CD4-positive, alpha-beta T cell treated with Interleukin-15 for 1 hour (primary cell): ENCODE data around the gene DUS2.
"Not testable (repeated sequence)": the region's sequence is repeated elsewhere in the genome, so short reads cannot be mapped to it uniquely, and the experiment has no call there.

Experiments used
- DNase-seq: peaks from one replicate; pipeline ENCODE4 v3.0.0-alpha.2; 2020

Gene DUS2

GRCh38 chr16:68022728-68023537 lies at the start of gene DUS2, which contains the start of gene DDX28:
Gene DUS2, plus strand, starts transcription at chr16:68023284. Its CDS starts 14,740 bp downstream, at chr16:68038024.
Gene DDX28, minus strand, starts transcription at chr16:68023232. Its CDS starts 30 bp downstream, at chr16:68023202.
- DNase-seq, result peak; percentile 90

GRCh38 chr16:67975321-67976105 lies 47.6 kb upstream of the DUS2 start:
- no peak for DNase-seq

- DNase-seq, result no peak
Observed at GRCh38 chr16:67976205-67976604, 46.9 kb upstream of the DUS2 start.

GRCh38 chr16:67977005-67977404 lies 46.1 kb upstream of the DUS2 start:
- DNase-seq, result no peak

- DNase-seq, result no peak
Observed at GRCh38 chr16:67977469-67978227, 45.4 kb upstream of the DUS2 start.

GRCh38 chr16:67979955-67980678 lies 43.0 kb upstream of the DUS2 start, which contains the start of gene DPEP3:
Gene DPEP3, minus strand, starts transcription at chr16:67980499. Its CDS starts 119 bp downstream, at chr16:67980380.
- no peak for DNase-seq

GRCh38 chr16:67982011-67982696 lies 40.9 kb upstream of the DUS2 start:
- no peak for DNase-seq

GRCh38 chr16:67986949-67987348 lies 36.1 kb upstream of the DUS2 start:
- no peak for DNase-seq

- DNase-seq, result no peak
Observed at GRCh38 chr16:67987460-67988160, 35.5 kb upstream of the DUS2 start.

- DNase-seq, result no peak
Observed at GRCh38 chr16:67988675-67989074, 34.4 kb upstream of the DUS2 start.

GRCh38 chr16:67989322-67990017 lies 33.6 kb upstream of the DUS2 start:
- DNase-seq, result no peak

GRCh38 chr16:67990018-67990386 lies 33.1 kb upstream of the DUS2 start:
- no peak for DNase-seq

- DNase-seq, result no peak
Observed at GRCh38 chr16:67992661-67993206, 30.4 kb upstream of the DUS2 start.

- peak; percentile 87 for DNase-seq
Observed at GRCh38 chr16:67993207-67994039, 29.7 kb upstream of the DUS2 start.

- DNase-seq, result not testable (repeated sequence)
Observed at GRCh38 chr16:67994040-67994408, 29.1 kb upstream of the DUS2 start.

- DNase-seq, result peak; percentile 77
Observed at GRCh38 chr16:67995423-67995822, 27.7 kb upstream of the DUS2 start.

- no peak for DNase-seq
Observed at GRCh38 chr16:67996666-67997065, 26.4 kb upstream of the DUS2 start.

GRCh38 chr16:67998231-67998778 lies 24.8 kb upstream of the DUS2 start:
- DNase-seq, result not testable (repeated sequence)
